HepG2 (cell line): Measurements from ENCODE around the gene UBAP1L. TPM values are rescaled to one million over a fixed set of nuclear protein-coding genes. Genes with fewer than 3 reads are reported as not detected.

Experiments used
- ELF3 ChIP-seq: IDR thresholded peaks from 2 replicates; pipeline ENCODE4 v1.6.1; 2016; ENCODE audit warnings: missing genetic modification reagents, missing compliant biosample characterization
- HNRNPUL1 ChIP-seq: fragments of 200-400 bp; formaldehyde crosslinking; IDR thresholded peaks from 2 replicates; pipeline ENCODE4 v1.6.1; 2017; ENCODE audit warnings: low read depth, mild to moderate bottlenecking, low read length, moderate library complexity
- MED1 ChIP-seq: sonication (generic); formaldehyde crosslinking; IDR thresholded peaks from 2 replicates; pipeline ENCODE4 v1.4.0; 2020; ENCODE audit warnings: missing genetic modification reagents
- MXD4 ChIP-seq: IDR thresholded peaks from 2 replicates; pipeline ENCODE4 v1.6.1; 2016; ENCODE audit warnings: mild to moderate bottlenecking, missing biosample characterization, missing genetic modification reagents
- NFKB2 ChIP-seq: sonication (generic); formaldehyde crosslinking; IDR thresholded peaks from 2 replicates; pipeline ENCODE4 v1.4.0; 2020; ENCODE audit warnings: missing genetic modification reagents, borderline replicate concordance
- NR1H2 ChIP-seq: sonication (generic); formaldehyde crosslinking; IDR thresholded peaks from 2 replicates; pipeline ENCODE4 v1.8.1; 2022; ENCODE audit warnings: low read depth, missing genetic modification reagents, borderline replicate concordance
- NR2F2 ChIP-seq: IDR thresholded peaks from 2 replicates; pipeline ENCODE4 v1.6.1; 2012; ENCODE audit warnings: low read depth, inconsistent platforms, borderline replicate concordance
- RFXANK ChIP-seq: IDR thresholded peaks from 2 replicates; pipeline ENCODE4 v1.6.1; 2016
- TCF12 ChIP-seq, 2 experiments: fragments of 450-650 bp in 1 of 2; sonication (generic) in 1 of 2; formaldehyde crosslinking in 1 of 2; IDR thresholded peaks; 2 replicates each; pipeline versions ENCODE4 v1.6.1 to v1.8.0; 2017 to 2022; ENCODE audit warnings: antibody characterized with exemption in 1 of 2, mild to moderate bottlenecking in 1 of 2, missing genetic modification reagents in 1 of 2, moderate library complexity in 1 of 2
- ZFP37 ChIP-seq: sonication (generic); formaldehyde crosslinking; IDR thresholded peaks from 2 replicates; pipeline ENCODE4 v1.4.0; 2020; ENCODE audit warnings: missing genetic modification reagents, borderline replicate concordance
- ZNF138 ChIP-seq: sonication (generic); formaldehyde crosslinking; IDR thresholded peaks from 2 replicates; pipeline ENCODE4 v1.5.0; 2020; ENCODE audit warnings: mild to moderate bottlenecking, low read depth, missing genetic modification reagents
- ZNF33A ChIP-seq: sonication (generic); formaldehyde crosslinking; IDR thresholded peaks from 2 replicates; pipeline ENCODE4 v1.5.1; 2020; ENCODE audit warnings: missing genetic modification reagents, mild to moderate bottlenecking, moderate library complexity, borderline replicate concordance
- ZNF354B ChIP-seq: sonication (generic); formaldehyde crosslinking; IDR thresholded peaks from 2 replicates; pipeline ENCODE4 v1.8.0; 2022; ENCODE audit warnings: mild to moderate bottlenecking, missing genetic modification reagents
- ZNF432 ChIP-seq: sonication (generic); formaldehyde crosslinking; IDR thresholded peaks from 2 replicates; pipeline ENCODE4 v1.5.0; 2020; ENCODE audit warnings: missing genetic modification reagents, mild to moderate bottlenecking, borderline replicate concordance
- ZNF572 ChIP-seq: sonication (generic); formaldehyde crosslinking; IDR thresholded peaks from 2 replicates; pipeline ENCODE4 v1.5.1; 2020; ENCODE audit warnings: mild to moderate bottlenecking, missing genetic modification reagents
- ZNF598 ChIP-seq: sonication (generic); formaldehyde crosslinking; IDR thresholded peaks from 2 replicates; pipeline ENCODE4 v1.5.1; 2020; ENCODE audit warnings: mild to moderate bottlenecking, missing genetic modification reagents, borderline replicate concordance
- ZSCAN31 ChIP-seq: sonication (generic); formaldehyde crosslinking; IDR thresholded peaks from 2 replicates; pipeline ENCODE4 v1.5.0; 2020; ENCODE audit warnings: low read depth, mild to moderate bottlenecking, missing genetic modification reagents
- polyA plus RNA-seq, 8 experiments: library from polyadenylated mRNA; depleted of rRNA in 3 of 8; stranded (reverse) in 7 of 8; unstranded in 1 of 8; fragments of >200 nt; fragmentation: Illumina TruSeq in 4 of 8; extraction: Trizol in 4 of 8; gene quantifications; 2 replicates each; pipeline versions ENCODE4 v1.2.1 to v1.2.3, GENCODE V29; 2011 to 2016; ENCODE audit warnings: low read depth in 4 of 8, missing spikeins in 1 of 8, mixed read lengths in 1 of 8; ENCODE audit not compliant: insufficient read depth in 1 of 8
- total RNA-seq, 5 experiments: library from RNA; depleted of rRNA; stranded (reverse); fragments of >200 nt; fragmentation: Illumina TruSeq; extraction: Trizol; gene quantifications; 2 replicates each; pipeline ENCODE4 v1.2.3, GENCODE V29; 2016; ENCODE audit warnings: low read depth in 1 of 5
- TF ChIP-seq, protein P1 (sequence below): sonication (generic); formaldehyde crosslinking; conservative IDR thresholded peaks from 2 replicates; pipeline ENCODE4 v1.4.0; 2020; ENCODE audit warnings: missing genetic modification reagents
- TF ChIP-seq, protein P2 (sequence below): sonication (generic); formaldehyde crosslinking; IDR thresholded peaks from 2 replicates; pipeline ENCODE4 v1.8.0; 2022; ENCODE audit warnings: missing genetic modification reagents, mild to moderate bottlenecking, inconsistent platforms, borderline replicate concordance
- TF ChIP-seq, protein P3 (sequence below): sonication (generic); formaldehyde crosslinking; IDR thresholded peaks from 2 replicates; pipeline ENCODE4 v1.5.0; 2020; ENCODE audit warnings: missing genetic modification reagents
- TF ChIP-seq, protein P4 (sequence below): sonication (generic); formaldehyde crosslinking; IDR thresholded peaks from 2 replicates; pipeline ENCODE4 v1.8.1; 2023; ENCODE audit warnings: mild to moderate bottlenecking, moderate library complexity, missing genetic modification reagents
- TF ChIP-seq, protein P5 (sequence below): sonication (generic); formaldehyde crosslinking; IDR thresholded peaks from 2 replicates; pipeline ENCODE4 v1.5.1; 2020; ENCODE audit warnings: mild to moderate bottlenecking, missing genetic modification reagents

Gene UBAP1L
- total and polyA plus RNA-seq, 2 of the 13 experiments (the other 11 are each of a cell fraction or from before 2014, with no cell fraction given), result 0.86 to 1.4 TPM

DNA sequence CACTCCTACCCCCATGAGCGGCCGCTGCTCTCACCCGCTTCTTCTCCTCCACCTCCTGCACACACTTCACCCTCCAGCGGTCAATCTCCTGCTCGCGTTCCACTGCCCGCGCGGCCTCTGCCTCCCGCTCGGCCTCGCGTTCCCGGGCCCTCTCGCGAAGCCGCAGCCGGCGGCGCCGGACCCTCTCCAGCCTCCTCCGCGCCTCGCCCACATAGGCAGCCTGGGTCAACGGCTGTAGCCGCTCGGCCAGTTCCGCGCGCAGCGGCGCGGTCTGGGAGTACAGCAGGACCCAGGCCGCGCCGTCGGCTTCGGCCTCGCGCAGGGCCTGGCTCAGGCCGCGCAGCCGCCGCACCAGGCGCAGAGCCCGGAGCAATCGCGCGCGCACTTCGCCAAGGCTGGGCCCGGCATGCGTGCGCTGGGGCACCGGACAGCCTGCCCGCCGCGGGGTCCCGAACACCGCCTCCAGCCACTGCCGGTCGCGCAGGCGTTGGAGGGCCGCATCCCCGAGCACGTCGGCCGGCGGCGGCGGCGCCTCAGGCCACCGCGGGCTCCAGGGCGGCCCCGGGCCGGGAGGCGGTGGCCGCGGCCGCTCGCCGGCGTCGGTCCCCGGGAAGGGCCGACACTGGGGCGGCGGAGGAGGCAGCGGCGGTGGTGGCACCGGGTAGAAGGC lies 18.0 kb upstream of the UBAP1L start (continued):
- TF ChIP-seq, protein P1, sequence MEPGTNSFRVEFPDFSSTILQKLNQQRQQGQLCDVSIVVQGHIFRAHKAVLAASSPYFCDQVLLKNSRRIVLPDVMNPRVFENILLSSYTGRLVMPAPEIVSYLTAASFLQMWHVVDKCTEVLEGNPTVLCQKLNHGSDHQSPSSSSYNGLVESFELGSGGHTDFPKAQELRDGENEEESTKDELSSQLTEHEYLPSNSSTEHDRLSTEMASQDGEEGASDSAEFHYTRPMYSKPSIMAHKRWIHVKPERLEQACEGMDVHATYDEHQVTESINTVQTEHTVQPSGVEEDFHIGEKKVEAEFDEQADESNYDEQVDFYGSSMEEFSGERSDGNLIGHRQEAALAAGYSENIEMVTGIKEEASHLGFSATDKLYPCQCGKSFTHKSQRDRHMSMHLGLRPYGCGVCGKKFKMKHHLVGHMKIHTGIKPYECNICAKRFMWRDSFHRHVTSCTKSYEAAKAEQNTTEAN, result 0 out of 2 replicates have a peak, but pooled peaks have one; percentile 27
- TF ChIP-seq ZNF598 (CRISPR knock-in tag) (no peak), ZNF33A (CRISPR knock-in tag) (no peak), NR2F2 (no peak), ZNF572 (CRISPR knock-in tag) (no peak), ZFP37 (CRISPR knock-in tag) (no peak), HNRNPUL1 (no peak), ZSCAN31 (CRISPR knock-in tag) (no peak), NFKB2 (CRISPR knock-in tag) (peak; percentile 28; the same call in 1 of the 2 replicates), TCF12 (IDR thresholded peaks at IDR 0.05) (no peak), TCF12 (CRISPR knock-in tag; IDR thresholded peaks at IDR 0.05) (peak; percentile 29; the same call in 1 of the 2 replicates), MXD4 (CRISPR knock-in tag) (no peak), ZNF432 (CRISPR knock-in tag) (no peak), ZNF138 (CRISPR knock-in tag) (no peak), MED1 (CRISPR knock-in tag) (no peak), NR1H2 (CRISPR knock-in tag) (no peak), RFXANK (CRISPR knock-in tag) (no peak), ZNF354B (CRISPR knock-in tag) (no peak), ELF3 (CRISPR knock-in tag) (no peak)
- TF ChIP-seq, protein P2, sequence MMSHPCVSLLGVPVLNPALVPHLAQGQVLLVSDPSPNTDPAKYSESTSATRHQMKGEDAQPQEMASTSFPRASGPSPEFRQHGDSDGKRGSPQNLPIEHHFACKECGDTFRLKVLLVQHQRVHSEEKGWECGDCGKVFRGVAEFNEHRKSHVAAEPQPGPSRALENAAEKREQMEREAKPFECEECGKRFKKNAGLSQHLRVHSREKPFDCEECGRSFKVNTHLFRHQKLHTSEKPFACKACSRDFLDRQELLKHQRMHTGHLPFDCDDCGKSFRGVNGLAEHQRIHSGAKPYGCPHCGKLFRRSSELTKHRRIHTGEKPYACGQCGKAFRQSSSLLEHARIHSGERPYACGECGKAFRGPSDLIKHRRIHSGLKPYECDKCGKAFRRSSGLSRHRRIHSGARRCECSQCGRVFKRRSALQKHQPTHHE (CRISPR knock-in tag), result no peak
- TF ChIP-seq, protein P3, sequence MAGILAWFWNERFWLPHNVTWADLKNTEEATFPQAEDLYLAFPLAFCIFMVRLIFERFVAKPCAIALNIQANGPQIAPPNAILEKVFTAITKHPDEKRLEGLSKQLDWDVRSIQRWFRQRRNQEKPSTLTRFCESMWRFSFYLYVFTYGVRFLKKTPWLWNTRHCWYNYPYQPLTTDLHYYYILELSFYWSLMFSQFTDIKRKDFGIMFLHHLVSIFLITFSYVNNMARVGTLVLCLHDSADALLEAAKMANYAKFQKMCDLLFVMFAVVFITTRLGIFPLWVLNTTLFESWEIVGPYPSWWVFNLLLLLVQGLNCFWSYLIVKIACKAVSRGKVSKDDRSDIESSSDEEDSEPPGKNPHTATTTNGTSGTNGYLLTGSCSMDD (CRISPR knock-in tag), result no peak
- TF ChIP-seq, protein P4, sequence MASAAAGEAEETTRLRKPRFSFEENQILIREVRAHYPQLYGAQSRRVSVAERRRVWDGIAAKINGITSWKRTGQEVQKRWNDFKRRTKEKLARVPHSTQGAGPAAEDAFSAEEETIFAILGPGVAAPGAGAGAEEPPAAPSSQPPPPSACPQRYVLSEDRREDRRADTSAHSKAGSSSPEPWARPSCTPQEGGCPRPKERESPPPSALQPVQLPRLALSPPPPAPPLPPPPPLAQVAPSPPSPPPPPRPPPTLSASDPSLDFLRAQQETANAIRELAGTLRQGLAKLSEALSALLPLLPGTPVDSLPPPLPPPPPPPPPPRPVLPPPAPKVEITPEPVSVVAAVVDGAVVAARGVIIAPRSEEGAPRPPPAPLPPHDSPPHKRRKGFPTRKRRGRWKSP (CRISPR knock-in tag), result no peak; the same call in 1 of the 2 replicates
- TF ChIP-seq, protein P5, sequence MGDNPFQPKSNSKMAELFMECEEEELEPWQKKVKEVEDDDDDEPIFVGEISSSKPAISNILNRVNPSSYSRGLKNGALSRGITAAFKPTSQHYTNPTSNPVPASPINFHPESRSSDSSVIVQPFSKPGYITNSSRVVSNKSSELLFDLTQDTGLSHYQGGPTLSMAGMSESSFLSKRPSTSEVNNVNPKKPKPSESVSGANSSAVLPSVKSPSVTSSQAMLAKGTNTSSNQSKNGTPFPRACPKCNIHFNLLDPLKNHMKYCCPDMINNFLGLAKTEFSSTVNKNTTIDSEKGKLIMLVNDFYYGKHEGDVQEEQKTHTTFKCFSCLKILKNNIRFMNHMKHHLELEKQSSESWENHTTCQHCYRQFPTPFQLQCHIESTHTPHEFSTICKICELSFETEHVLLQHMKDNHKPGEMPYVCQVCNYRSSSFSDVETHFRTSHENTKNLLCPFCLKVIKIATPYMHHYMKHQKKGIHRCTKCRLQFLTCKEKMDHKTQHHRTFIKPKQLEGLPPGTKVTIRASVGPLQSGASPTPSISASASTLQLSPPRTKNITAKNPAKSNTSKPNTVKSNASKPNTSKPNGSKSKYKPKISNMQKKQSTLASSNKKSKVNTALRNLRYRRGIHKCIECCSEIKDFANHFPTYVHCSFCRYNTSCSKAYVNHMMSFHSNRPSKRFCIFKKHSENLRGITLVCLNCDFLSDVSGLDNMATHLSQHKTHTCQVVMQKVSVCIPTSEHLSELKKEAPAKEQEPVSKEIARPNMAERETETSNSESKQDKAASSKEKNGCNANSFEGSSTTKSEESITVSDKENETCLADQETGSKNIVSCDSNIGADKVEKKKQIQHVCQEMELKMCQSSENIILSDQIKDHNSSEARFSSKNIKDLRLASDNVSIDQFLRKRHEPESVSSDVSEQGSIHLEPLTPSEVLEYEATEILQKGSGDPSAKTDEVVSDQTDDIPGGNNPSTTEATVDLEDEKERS (CRISPR knock-in tag), result no peak
